GM18511 (cell line): Measurements from ENCODE around the gene RANBP10.

Source experiments
- ATAC-seq: cut with Tn5 transposase; IDR thresholded peaks from one replicate; pipeline ENCODE4 v1.9.1; 2021; ENCODE audit warnings: mild to moderate bottlenecking, moderate library complexity; ENCODE audit not compliant: unreplicated experiment

The RANBP10 gene

GRCh38 chr16:67749436-67750078 lies 56.8 kb downstream of the RANBP10 start:
- ATAC-seq, result no peak

- no peak for ATAC-seq
Measured at GRCh38 chr16:67748834-67749233, 57.5 kb downstream of the RANBP10 start.

- no peak for ATAC-seq
Measured at GRCh38 chr16:67746846-67747245, 59.5 kb downstream of the RANBP10 start.

- no peak for ATAC-seq
Measured at GRCh38 chr16:67741118-67741517, 65.2 kb downstream of the RANBP10 start.

- ATAC-seq, result no peak
Measured at GRCh38 chr16:67740391-67740790, 66.0 kb downstream of the RANBP10 start.

- no peak for ATAC-seq
Measured at GRCh38 chr16:67736858-67737257, 69.5 kb downstream of the RANBP10 start.

- ATAC-seq, result no peak
Measured at GRCh38 chr16:67734731-67735201, 71.6 kb downstream of the RANBP10 start.

GRCh38 chr16:67733734-67734470 lies 72.5 kb downstream of the RANBP10 start:
- no peak for ATAC-seq

GRCh38 chr16:67731753-67732095 lies 74.6 kb downstream of the RANBP10 start:
- ATAC-seq, result no peak

GRCh38 chr16:67731071-67731752 lies 75.1 kb downstream of the RANBP10 start:
- no peak for ATAC-seq

- no peak for ATAC-seq
Measured at GRCh38 chr16:67730326-67730725, 76.0 kb downstream of the RANBP10 start.

- ATAC-seq, result no peak
Measured at GRCh38 chr16:67729636-67730248, 76.6 kb downstream of the RANBP10 start.

GRCh38 chr16:67727521-67728485 lies 78.6 kb downstream of the RANBP10 start:
- ATAC-seq, result no peak

- ATAC-seq, result no peak
Measured at GRCh38 chr16:67726106-67727034, 80.0 kb downstream of the RANBP10 start.

- ATAC-seq, result no peak
Measured at GRCh38 chr16:67723911-67724305, 82.5 kb downstream of the RANBP10 start.

GRCh38 chr16:67723151-67723910 lies 83.0 kb downstream of the RANBP10 start:
- no peak for ATAC-seq

GRCh38 chr16:67720236-67720635 lies 86.1 kb downstream of the RANBP10 start:
- no peak for ATAC-seq

GRCh38 chr16:67719778-67720144 lies 86.6 kb downstream of the RANBP10 start:
- ATAC-seq, result no peak
